Endothelial cell of umbilical vein (primary cell): ENCODE data around the gene MAML2.

Experiments used
- EZH2 ChIP-seq: IDR thresholded peaks from 2 replicates; pipeline ENCODE4 v1.6.1; 2012; ENCODE audit warnings: borderline replicate concordance, low read depth, mild to moderate bottlenecking, moderate library complexity, low read length, inconsistent platforms; ENCODE audit not compliant: severe bottlenecking
- FOS ChIP-seq: IDR thresholded peaks from 2 replicates; pipeline ENCODE4 v1.6.1; 2011; ENCODE audit warnings: mild to moderate bottlenecking, low read length, moderate library complexity, borderline replicate concordance; ENCODE audit not compliant: insufficient read depth
- GATA2 ChIP-seq: IDR thresholded peaks from 2 replicates; pipeline ENCODE4 v1.7.0; 2011; ENCODE audit warnings: low read depth, mild to moderate bottlenecking, moderate library complexity, mixed read lengths, low read length; ENCODE audit not compliant: insufficient read length, insufficient read depth
- POLR2A ChIP-seq: IDR thresholded peaks from 2 replicates; pipeline ENCODE4 v1.6.1; 2012; ENCODE audit warnings: low read depth, mild to moderate bottlenecking, control low read depth, low read length
- POLR2AphosphoS5 ChIP-seq: IDR thresholded peaks from 2 replicates; pipeline ENCODE4 v1.6.1; 2012; ENCODE audit warnings: low read depth, mild to moderate bottlenecking, control low read depth, low read length, moderate library complexity; ENCODE audit not compliant: insufficient read depth
- TF ChIP-seq, protein P1 (sequence below), 2 donors: IDR thresholded peaks; 1 replicate in 1 of 2; 2 replicates in 1 of 2; pipeline ENCODE4 v1.5.1; 2011; ENCODE audit warnings: low read length in 2 of 2, mild to moderate bottlenecking in 2 of 2, moderate library complexity in 2 of 2, control low read depth in 1 of 2, inconsistent platforms in 1 of 2, low read depth in 1 of 2; ENCODE audit not compliant: insufficient read depth in 1 of 2; ENCODE audit errors: extremely low read depth in 1 of 2
- TF ChIP-seq, protein P2 (sequence below): IDR thresholded peaks from 2 replicates; pipeline ENCODE4 v1.6.1; 2011; ENCODE audit not compliant: insufficient read depth, insufficient read length

DNA sequence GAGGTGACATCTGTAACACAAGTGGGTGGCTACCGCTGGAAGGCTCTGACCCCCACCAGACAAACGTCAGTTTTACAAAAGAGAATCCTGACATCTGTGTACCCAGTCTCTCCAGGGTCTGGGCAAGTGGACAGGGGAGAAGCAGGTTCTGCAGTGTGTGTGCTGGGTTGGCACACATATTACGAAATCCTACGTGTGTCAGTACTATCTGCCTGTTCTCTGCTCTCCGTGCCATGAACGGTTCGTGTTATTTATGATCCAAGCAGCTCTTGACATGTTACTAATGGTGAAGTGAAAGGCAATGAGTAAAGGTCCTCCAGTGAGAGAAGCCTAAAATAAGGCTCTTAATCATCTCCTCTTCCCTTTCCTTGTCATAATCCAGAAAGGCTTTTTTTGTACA lies 217.6 kb downstream of the MAML2 start:
- TF ChIP-seq FOS (no peak), POLR2A (no peak), POLR2AphosphoS5 (no peak), EZH2 (no peak), GATA2 (no peak)
- TF ChIP-seq, protein P1, sequence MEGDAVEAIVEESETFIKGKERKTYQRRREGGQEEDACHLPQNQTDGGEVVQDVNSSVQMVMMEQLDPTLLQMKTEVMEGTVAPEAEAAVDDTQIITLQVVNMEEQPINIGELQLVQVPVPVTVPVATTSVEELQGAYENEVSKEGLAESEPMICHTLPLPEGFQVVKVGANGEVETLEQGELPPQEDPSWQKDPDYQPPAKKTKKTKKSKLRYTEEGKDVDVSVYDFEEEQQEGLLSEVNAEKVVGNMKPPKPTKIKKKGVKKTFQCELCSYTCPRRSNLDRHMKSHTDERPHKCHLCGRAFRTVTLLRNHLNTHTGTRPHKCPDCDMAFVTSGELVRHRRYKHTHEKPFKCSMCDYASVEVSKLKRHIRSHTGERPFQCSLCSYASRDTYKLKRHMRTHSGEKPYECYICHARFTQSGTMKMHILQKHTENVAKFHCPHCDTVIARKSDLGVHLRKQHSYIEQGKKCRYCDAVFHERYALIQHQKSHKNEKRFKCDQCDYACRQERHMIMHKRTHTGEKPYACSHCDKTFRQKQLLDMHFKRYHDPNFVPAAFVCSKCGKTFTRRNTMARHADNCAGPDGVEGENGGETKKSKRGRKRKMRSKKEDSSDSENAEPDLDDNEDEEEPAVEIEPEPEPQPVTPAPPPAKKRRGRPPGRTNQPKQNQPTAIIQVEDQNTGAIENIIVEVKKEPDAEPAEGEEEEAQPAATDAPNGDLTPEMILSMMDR (IDR thresholded peaks at IDR 0.05; ENCODE audit: extremely low read depth in 1 of 2, insufficient read depth in 1 of 2, low read depth in 1 of 2, low read length in 2 of 2) = no peak
- TF ChIP-seq, protein P2, sequence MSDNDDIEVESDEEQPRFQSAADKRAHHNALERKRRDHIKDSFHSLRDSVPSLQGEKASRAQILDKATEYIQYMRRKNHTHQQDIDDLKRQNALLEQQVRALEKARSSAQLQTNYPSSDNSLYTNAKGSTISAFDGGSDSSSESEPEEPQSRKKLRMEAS = no peak
